HFFc6 (cell line): ENCODE data around the gene PDE4B. TPM values are rescaled to one million over a fixed set of nuclear protein-coding genes. Genes with fewer than 3 reads are reported as not detected.
A peak's percentile ranks its signal among the peaks of the same experiment; 100 is the strongest.

Experiments
- DNase-seq: peaks from one replicate; pipeline ENCODE4 v3.0.0-alpha.2; 2018
- H3K27ac Mint-ChIP-seq: 2 replicates; pipeline ENCODE4 v1.8.0; 2020; ENCODE audit warnings: mild to moderate bottlenecking, mixed read lengths
- H3K27me3 Mint-ChIP-seq: 2 replicates; pipeline ENCODE4 v1.8.0; 2021; ENCODE audit warnings: mild to moderate bottlenecking, moderate library complexity, mixed read lengths; ENCODE audit not compliant: insufficient read depth
- H3K36me3 Mint-ChIP-seq: 2 replicates; pipeline ENCODE4 v1.8.0; 2021; ENCODE audit warnings: low read depth, mixed read lengths
- H3K4me1 Mint-ChIP-seq: 2 replicates; pipeline ENCODE4 v1.8.0; 2020; ENCODE audit warnings: low read depth, mixed read lengths
- H3K4me3 Mint-ChIP-seq: 2 replicates; pipeline ENCODE4 v1.8.0; 2020; ENCODE audit warnings: mild to moderate bottlenecking, moderate library complexity, mixed read lengths
- H3K9me3 Mint-ChIP-seq: 2 replicates; pipeline ENCODE4 v1.8.0; 2020; ENCODE audit warnings: mild to moderate bottlenecking, mixed read lengths
- total RNA-seq, 6 experiments: library from RNA; stranded (reverse); fragmentation: NEBNext Ultra II Directional; extraction: Animal tissue kit (Norgen Biotek cat#: 25700); gene quantifications; 2 replicates in 1 of 6; 3 replicates in 5 of 6; pipeline ENCODE4 v1.2.3, GENCODE V29; 2021
- TF ChIP-seq, protein P1 (sequence below): fragments of 200-600 bp; sonication (generic); IDR thresholded peaks from 2 replicates; pipeline ENCODE4 v1.5.0; 2021; ENCODE audit warnings: antibody characterized with exemption, mild to moderate bottlenecking

Gene PDE4B
- total RNA-seq, 6 experiments from 2014 or later, result 34.9 to 57.6 (median 42.8) TPM

GRCh38 chr1:65758128-65758527 is 34.6 kb upstream of the PDE4B start:
- Mint-ChIP-seq H3K9me3 (no peaks in the 10 kb centered on the region), H3K36me3 (no peaks in the 10 kb centered on the region), H3K27ac (no peak overlapping the region), H3K4me3 (no peak overlapping the region), H3K27me3 (peaks cover 3% of the 10 kb centered on the region), H3K4me1 (peaks cover 39% of the 10 kb centered on the region)
- TF ChIP-seq, protein P1, sequence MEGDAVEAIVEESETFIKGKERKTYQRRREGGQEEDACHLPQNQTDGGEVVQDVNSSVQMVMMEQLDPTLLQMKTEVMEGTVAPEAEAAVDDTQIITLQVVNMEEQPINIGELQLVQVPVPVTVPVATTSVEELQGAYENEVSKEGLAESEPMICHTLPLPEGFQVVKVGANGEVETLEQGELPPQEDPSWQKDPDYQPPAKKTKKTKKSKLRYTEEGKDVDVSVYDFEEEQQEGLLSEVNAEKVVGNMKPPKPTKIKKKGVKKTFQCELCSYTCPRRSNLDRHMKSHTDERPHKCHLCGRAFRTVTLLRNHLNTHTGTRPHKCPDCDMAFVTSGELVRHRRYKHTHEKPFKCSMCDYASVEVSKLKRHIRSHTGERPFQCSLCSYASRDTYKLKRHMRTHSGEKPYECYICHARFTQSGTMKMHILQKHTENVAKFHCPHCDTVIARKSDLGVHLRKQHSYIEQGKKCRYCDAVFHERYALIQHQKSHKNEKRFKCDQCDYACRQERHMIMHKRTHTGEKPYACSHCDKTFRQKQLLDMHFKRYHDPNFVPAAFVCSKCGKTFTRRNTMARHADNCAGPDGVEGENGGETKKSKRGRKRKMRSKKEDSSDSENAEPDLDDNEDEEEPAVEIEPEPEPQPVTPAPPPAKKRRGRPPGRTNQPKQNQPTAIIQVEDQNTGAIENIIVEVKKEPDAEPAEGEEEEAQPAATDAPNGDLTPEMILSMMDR, result no peak
- DNase-seq, result no peak

DNA sequence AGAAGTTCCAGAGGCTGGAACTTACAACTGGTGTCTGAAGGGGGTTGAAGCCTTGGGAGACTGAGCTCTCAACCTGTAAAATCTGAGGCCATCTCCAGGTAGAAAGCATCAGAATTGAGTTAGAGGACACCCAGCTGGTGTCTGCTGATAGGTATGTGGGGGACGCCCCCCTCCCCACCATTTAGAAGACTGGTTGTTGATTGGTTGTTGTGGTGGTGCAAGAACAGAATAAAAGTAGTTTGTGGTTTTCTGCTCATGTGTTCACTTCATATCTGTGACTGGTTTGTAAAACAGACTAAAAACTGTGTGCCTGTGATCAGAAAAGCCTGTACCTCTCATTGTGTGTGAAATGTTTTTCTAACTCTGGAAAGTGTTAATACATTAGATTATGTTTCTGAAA is 33.2 kb upstream of the PDE4B start:
- Mint-ChIP-seq H3K27me3 (peaks cover 2% of the 10 kb centered on the region; the same call in 1 of the 2 replicates), H3K27ac (no peak overlapping the region), H3K4me3 (no peak overlapping the region), H3K9me3 (no peaks in the 10 kb centered on the region), H3K4me1 (peaks cover 47% of the 10 kb centered on the region), H3K36me3 (no peaks in the 10 kb centered on the region)
- TF ChIP-seq, protein P1, result no peak
- no peak for DNase-seq

DNA sequence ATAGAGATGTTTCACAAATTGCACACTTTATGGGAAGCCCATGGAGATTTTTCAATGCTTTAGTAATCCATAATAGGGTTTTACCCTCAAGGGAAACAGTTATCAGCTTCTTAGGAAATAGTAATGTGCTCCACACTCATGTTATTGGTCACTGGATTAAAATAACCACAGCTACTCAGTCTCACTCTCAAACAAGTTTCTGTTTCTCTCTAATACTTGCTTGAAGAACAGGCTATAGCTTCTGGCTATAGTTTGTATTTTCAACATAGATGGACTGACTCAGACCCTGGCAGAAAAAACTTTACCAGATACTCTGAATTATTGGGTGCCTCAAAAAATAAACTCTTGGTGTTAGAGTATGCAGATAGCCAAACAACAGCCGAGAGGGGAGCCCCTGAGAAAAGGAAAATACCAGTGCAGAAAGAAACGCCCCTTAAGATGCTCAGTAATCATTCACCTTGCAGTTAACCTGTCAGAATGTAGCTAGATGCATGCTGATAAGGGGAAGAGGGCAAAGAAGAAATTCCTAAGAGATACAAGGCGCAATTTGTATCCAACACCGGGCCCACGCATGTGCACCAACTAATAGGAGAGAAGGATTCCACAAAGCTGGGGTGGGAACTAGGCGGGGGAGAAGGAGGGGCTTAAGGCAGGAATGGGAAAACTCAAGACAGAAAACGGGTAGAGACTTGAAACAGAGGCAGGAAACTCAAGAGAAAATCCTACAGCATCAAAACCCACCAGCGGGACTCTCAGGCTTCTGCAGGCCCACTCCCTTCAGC is 30.4 kb upstream of the PDE4B start:
- TF ChIP-seq, protein P1, result 0 out of 2 replicates have a peak, but pooled peaks have one; percentile 11
- H3K36me3 Mint-ChIP-seq, result peaks cover 4% of the 10 kb centered on the region; the same call in 1 of the 2 replicates
- DNase-seq, result peak; percentile 97
- peaks cover 53% of the 10 kb centered on the region for H3K4me1 Mint-ChIP-seq
- no peaks in the 10 kb centered on the region for H3K9me3 Mint-ChIP-seq
- peak overlapping the region; percentile 83 for H3K4me3 Mint-ChIP-seq
- H3K27ac Mint-ChIP-seq, result peak overlapping the region; percentile 81
- no peaks in the 10 kb centered on the region for H3K27me3 Mint-ChIP-seq

GRCh38 chr1:65764052-65764451 is 28.6 kb upstream of the PDE4B start:
- peaks cover 4% of the 10 kb centered on the region; the same call in 1 of the 2 replicates for H3K36me3 Mint-ChIP-seq
- H3K27ac Mint-ChIP-seq, result no peak overlapping the region
- H3K27me3 Mint-ChIP-seq, result no peaks in the 10 kb centered on the region
- H3K9me3 Mint-ChIP-seq, result no peaks in the 10 kb centered on the region; the same call in 1 of the 2 replicates
- peaks cover 64% of the 10 kb centered on the region for H3K4me1 Mint-ChIP-seq
- H3K4me3 Mint-ChIP-seq, result no peak overlapping the region
- TF ChIP-seq, protein P1, result no peak
- no peak for DNase-seq

DNA sequence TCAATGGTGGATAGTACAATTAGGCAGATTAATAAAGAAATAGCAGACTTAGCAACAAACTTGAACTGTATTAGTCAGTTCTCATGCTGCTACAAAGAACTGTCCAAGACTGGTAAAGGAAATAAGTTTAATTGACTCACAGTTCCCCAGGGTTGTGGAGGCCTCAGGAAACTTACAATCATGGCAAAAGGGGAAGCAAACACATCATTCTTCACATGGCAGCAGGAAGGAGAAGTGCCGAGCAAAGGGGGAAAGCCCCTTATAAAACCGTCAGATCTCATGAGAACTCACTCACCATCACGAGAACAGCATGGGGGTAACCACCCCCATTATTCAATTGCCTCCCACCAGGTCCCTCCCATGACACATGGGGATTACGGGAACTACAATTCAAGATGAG is 27.1 kb upstream of the PDE4B start:
- H3K27ac Mint-ChIP-seq, result no peak overlapping the region
- no peaks in the 10 kb centered on the region; the same call in 1 of the 2 replicates for H3K9me3 Mint-ChIP-seq
- H3K27me3 Mint-ChIP-seq, result no peaks in the 10 kb centered on the region
- H3K4me3 Mint-ChIP-seq, result no peak overlapping the region
- TF ChIP-seq, protein P1, result no peak
- H3K36me3 Mint-ChIP-seq, result peaks cover 4% of the 10 kb centered on the region; the same call in 1 of the 2 replicates
- DNase-seq, result no peak
- peaks cover 74% of the 10 kb centered on the region for H3K4me1 Mint-ChIP-seq
